Testis (tissue), 5 donors: Measurements from ENCODE around the gene BDKRB1. TPM values are rescaled to one million over a fixed set of nuclear protein-coding genes. Genes with fewer than 3 reads are reported as not detected.

Experiments used
- DNase-seq: peaks from one replicate; pipeline ENCODE4 v3.0.0-alpha.2; 2019
- H3K27ac ChIP-seq, 2 donors: fragments of 200-600 bp; sonication (generic); one replicate each; pipeline ENCODE4 v1.5.1; 2019
- H3K27me3 ChIP-seq: fragments of 200-600 bp; sonication (generic); one replicate; pipeline ENCODE4 v1.5.1; 2019
- H3K36me3 ChIP-seq: fragments of 200-600 bp; sonication (generic); one replicate; pipeline ENCODE4 v1.5.1; 2017; ENCODE audit warnings: low read depth; ENCODE audit errors: missing control alignments
- H3K4me1 ChIP-seq: fragments of 200-600 bp; sonication (generic); one replicate; pipeline ENCODE4 v1.5.1; 2019
- H3K4me3 ChIP-seq, 2 donors: fragments of 200-600 bp; sonication (generic); one replicate each; pipeline ENCODE4 v1.5.1; 2017 to 2019
- H3K9me3 ChIP-seq: fragments of 200-600 bp; sonication (generic); one replicate; pipeline ENCODE4 v1.5.1; 2017
- CTCF ChIP-seq, 3 experiments: fragments of 450-650 bp in 2 of 3; fragments of 200-600 bp in 1 of 3; sonication (generic) in 1 of 3; IDR thresholded peaks; one replicate each; pipeline ENCODE4 v1.5.1; 2016 to 2019; ENCODE audit warnings: antibody characterized with exemption in 3 of 3, mild to moderate bottlenecking in 2 of 3, moderate library complexity in 1 of 3
- POLR2A ChIP-seq: fragments of 450-650 bp; IDR thresholded peaks from one replicate; pipeline ENCODE4 v1.6.1; 2017; ENCODE audit warnings: antibody characterized with exemption, mild to moderate bottlenecking, moderate library complexity
- WGBS, 2 donors: methylation state at CpG; one replicate each; pipeline ENCODE4 v1.1.5; 2018; 5-methylcytosine and 5-hydroxymethylcytosine counted together
- intact Hi-C: fragments of 100-400 bp; cut with DNase I; formaldehyde crosslinking; loops from one replicate; pipeline ENCODE4 v1.15.1; 2023; ENCODE audit warnings: low total_unique reads
- long read RNA-seq, 2 donors: transcript quantifications; one replicate each; lab custom pipeline, GENCODE V29; 2026
- polyA plus RNA-seq: library from polyadenylated mRNA; stranded (reverse); fragments of 350-450 nt; fragmentation: Illumina TruSeq; extraction: RNeasy Lipid Tissue Mini Kit (QIAGEN cat#74804); gene quantifications from one replicate; pipeline ENCODE4 v1.2.3, GENCODE V29; 2014; ENCODE audit warnings: low read depth, low replicate concordance; ENCODE audit not compliant: insufficient read depth
- total RNA-seq, 2 donors: library from RNA; depleted of rRNA; stranded (reverse); fragments of >200 nt; gene quantifications; one replicate each; pipeline ENCODE4 v1.2.3, GENCODE V29; 2016

Gene BDKRB1
- total RNA-seq (1 to 10 TPM; 3.3 to 3.4 TPM), polyA plus RNA-seq (4.9 TPM)
- long read RNA-seq, donor 1 = 0 reads
- long read RNA-seq, donor 2 = 0 reads

DNA sequence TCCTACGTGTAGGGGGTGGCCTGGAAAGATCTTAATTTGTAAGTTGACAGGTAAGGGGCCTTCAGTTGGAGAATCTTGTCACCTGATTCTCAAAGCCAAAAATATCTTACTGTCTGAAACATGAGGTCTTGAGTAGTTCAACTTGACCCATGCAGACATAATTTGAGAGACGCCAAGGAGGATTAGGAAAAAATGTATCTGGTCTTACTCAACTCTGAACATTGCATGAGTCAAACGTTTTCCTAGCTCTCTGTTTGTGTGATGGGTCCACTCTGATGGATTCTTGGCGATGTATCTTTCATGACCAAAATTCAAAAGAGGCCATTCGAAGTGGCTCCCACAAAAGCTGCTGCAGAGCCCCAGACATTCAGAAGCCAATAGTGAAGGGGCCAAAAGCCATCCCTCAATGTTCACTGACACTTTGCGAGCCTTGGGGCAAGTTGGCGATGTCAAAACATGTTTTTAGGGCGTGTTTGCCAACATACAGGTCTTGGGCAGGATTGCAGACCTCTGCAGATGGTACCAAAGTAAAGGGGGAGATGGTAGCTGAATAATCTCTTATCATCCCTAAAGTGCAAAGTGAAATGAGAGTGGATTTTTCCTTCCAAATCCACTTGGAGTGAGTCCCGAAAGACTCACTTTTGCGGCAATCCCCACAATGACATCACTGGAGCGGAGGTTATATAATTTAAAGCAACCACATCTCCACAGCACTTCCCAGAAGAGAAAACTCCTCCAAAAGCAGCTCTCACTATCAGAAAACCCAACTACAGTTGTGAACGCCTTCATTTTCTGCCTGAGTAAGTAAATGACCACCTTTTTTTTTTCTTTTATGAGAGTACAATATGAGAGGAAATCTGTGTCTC is at the start of gene BDKRB1:
TSS of gene BDKRB1 (plus strand) at position 710 of the 866 bp plus-strand sequence. CDS start 7,473 bp downstream, outside the sequence.
- Histone ChIP-seq H3K27ac (no peak within 1 kb of the TSS), H3K36me3 (no peaks in the 10 kb centered on the region), H3K4me3 (no peak within 1 kb of the TSS), H3K27me3 (no peaks in the 10 kb centered on the region), H3K4me1 (no peaks in the 10 kb centered on the region), H3K9me3 (no peaks in the 10 kb centered on the region)
- no peak for DNase-seq
- 78 to 82% methylated on average over 12 of the region's 12 CpGs for WGBS, 2 donors
- intact Hi-C loops = no loop called here
- TF ChIP-seq POLR2A = no peak
- TF ChIP-seq CTCF (IDR thresholded peaks at IDR 0.05) = no peak

- Histone ChIP-seq H3K4me3 (no peak overlapping the region), H3K4me1 (peaks cover 7% of the 10 kb centered on the region), H3K9me3 (no peaks in the 10 kb centered on the region), H3K36me3 (no peaks in the 10 kb centered on the region), H3K27me3 (no peaks in the 10 kb centered on the region), H3K27ac (no peak overlapping the region)
- 64 to 78% methylated on average over 8 of the region's 8 CpGs for WGBS, 2 donors
- TF ChIP-seq POLR2A (no peak), CTCF (IDR thresholded peaks at IDR 0.05) (no peak)
- intact Hi-C loops = no loop called here
- no peak for DNase-seq
These were observed 49.5 kb upstream of the BDKRB1 start for GRCh38 chr14:96206461-96206860.

GRCh38 chr14:96207686-96208085 is 48.3 kb upstream of the BDKRB1 start:
- H3K27me3 ChIP-seq = no peaks in the 10 kb centered on the region
- H3K27ac ChIP-seq = no peak overlapping the region
- no peaks in the 10 kb centered on the region for H3K36me3 ChIP-seq
- WGBS, 2 donors = 83 to 86% methylated on average over 5 of the region's 5 CpGs
- peaks cover 7% of the 10 kb centered on the region for H3K4me1 ChIP-seq
- DNase-seq = no peak
- intact Hi-C loops = no loop called here
- no peak for TF ChIP-seq POLR2A
- TF ChIP-seq CTCF (IDR thresholded peaks at IDR 0.05) = no peak
- H3K4me3 ChIP-seq = no peak overlapping the region
- H3K9me3 ChIP-seq = no peaks in the 10 kb centered on the region

GRCh38 chr14:96208739-96209138 is 47.3 kb upstream of the BDKRB1 start:
- WGBS, 2 donors = 89 to 91% methylated on average over 11 to 12 of the region's 12 CpGs
- Histone ChIP-seq H3K4me1 (peaks cover 7% of the 10 kb centered on the region), H3K27me3 (no peaks in the 10 kb centered on the region), H3K36me3 (no peaks in the 10 kb centered on the region), H3K4me3 (no peak overlapping the region), H3K27ac (no peak overlapping the region), H3K9me3 (no peaks in the 10 kb centered on the region)
- intact Hi-C loops = no loop called here
- DNase-seq = no peak
- no peak for TF ChIP-seq CTCF (IDR thresholded peaks at IDR 0.05)
- TF ChIP-seq POLR2A = no peak

DNA sequence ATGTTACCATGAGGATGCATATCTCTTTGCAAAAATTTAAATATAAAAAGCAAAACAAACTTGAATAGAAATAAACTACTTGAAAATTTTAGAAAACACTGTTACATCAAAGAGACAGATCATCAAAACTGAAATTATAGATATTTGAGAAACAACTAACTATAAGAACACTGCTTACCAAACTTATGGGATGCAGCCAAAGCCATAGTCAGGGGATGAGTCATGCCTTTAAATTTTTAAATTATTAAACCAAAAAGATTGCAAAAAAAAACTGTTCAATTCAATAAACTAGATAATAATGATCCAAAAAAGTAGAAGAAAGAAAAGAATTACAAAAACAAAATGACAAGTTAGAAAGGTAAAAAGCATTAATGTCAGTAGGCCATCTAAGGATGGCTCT is 43.9 kb upstream of the BDKRB1 start:
- no peaks in the 10 kb centered on the region for H3K27me3 ChIP-seq

More for the DNA sequence above, 43.9 kb upstream of the BDKRB1 start:
- DNase-seq = no peak
- intact Hi-C loops = no loop called here
- no peaks in the 10 kb centered on the region for H3K36me3 ChIP-seq
- H3K9me3 ChIP-seq = no peaks in the 10 kb centered on the region
- no peak overlapping the region for H3K4me3 ChIP-seq
- TF ChIP-seq POLR2A (no peak), CTCF (IDR thresholded peaks at IDR 0.05) (no peak)
- no peaks in the 10 kb centered on the region for H3K4me1 ChIP-seq
- no peak overlapping the region for H3K27ac ChIP-seq
